Endodermal cell (in vitro differentiated cells): ENCODE measurements around the gene ATP2B2. TPM values are rescaled to one million over a fixed set of nuclear protein-coding genes. Genes with fewer than 3 reads are reported as not detected.

Experiments
- DNase-seq: peaks from one replicate; pipeline ENCODE4 v3.0.0-alpha.2; 2017
- H3K27ac ChIP-seq: 2 replicates; pipeline ENCODE4 v1.5.1; 2013; ENCODE audit warnings: mild to moderate bottlenecking, low read depth, low read length, moderate library complexity
- H3K27me3 ChIP-seq: 2 replicates; pipeline ENCODE4 v1.6.1; 2013; ENCODE audit warnings: mild to moderate bottlenecking, low read length, moderate library complexity; ENCODE audit not compliant: insufficient read depth, control insufficient read depth, poor library complexity, severe bottlenecking
- H3K36me3 ChIP-seq: 2 replicates; pipeline ENCODE4 v1.7.0; 2013; ENCODE audit warnings: mild to moderate bottlenecking, low read length, moderate library complexity; ENCODE audit not compliant: control insufficient read depth, insufficient read depth
- H3K4me1 ChIP-seq: one replicate; pipeline ENCODE4 v1.7.0; 2013; ENCODE audit warnings: low read length; ENCODE audit not compliant: control insufficient read depth, insufficient read depth
- H3K4me3 ChIP-seq: 2 replicates; pipeline ENCODE4 v1.5.1; 2013; ENCODE audit warnings: mild to moderate bottlenecking, low read length, moderate library complexity
- H3K9ac ChIP-seq: 2 replicates; pipeline ENCODE4 v1.6.1; 2013; ENCODE audit warnings: mild to moderate bottlenecking, low read length, moderate library complexity; ENCODE audit not compliant: poor library complexity, severe bottlenecking; ENCODE audit errors: extremely low read depth
- H3K9me3 ChIP-seq: 2 replicates; pipeline ENCODE4 v1.6.1; 2013; ENCODE audit warnings: mild to moderate bottlenecking, low read length, moderate library complexity; ENCODE audit not compliant: control insufficient read depth
- H3K27ac Mint-ChIP-seq: 2 replicates; pipeline ENCODE4 v1.8.0; 2020; ENCODE audit warnings: mixed read lengths
- H3K27me3 Mint-ChIP-seq: 2 replicates; pipeline ENCODE4 v1.8.0; 2021; ENCODE audit warnings: mild to moderate bottlenecking, mixed read lengths; ENCODE audit not compliant: insufficient read depth
- H3K36me3 Mint-ChIP-seq: 2 replicates; pipeline ENCODE4 v1.8.0; 2020; ENCODE audit warnings: low read depth, mixed read lengths
- H3K4me1 Mint-ChIP-seq: 2 replicates; pipeline ENCODE4 v1.8.0; 2020; ENCODE audit warnings: mixed read lengths
- H3K4me3 Mint-ChIP-seq: 2 replicates; pipeline ENCODE4 v1.8.0; 2020; ENCODE audit warnings: mild to moderate bottlenecking, moderate library complexity, mixed read lengths
- H3K9me3 Mint-ChIP-seq: 2 replicates; pipeline ENCODE4 v1.8.0; 2020; ENCODE audit warnings: mild to moderate bottlenecking, mixed read lengths
- CTCF ChIP-seq: fragments of 200-600 bp; sonication (generic); conservative IDR thresholded peaks from 2 replicates; pipeline ENCODE4 v1.5.0; 2021; ENCODE audit warnings: antibody characterized with exemption, mild to moderate bottlenecking
- WGBS, 2 experiments: methylation state at CpG; one replicate each; pipeline versions ENCODE4 v1.1.5 to v1.1.7; 2013; ENCODE audit warnings: missing lambda C conversion rate in 2 of 2, mixed read lengths in 1 of 2; ENCODE audit not compliant: insufficient coverage in 1 of 2, insufficient read length in 1 of 2; 5-methylcytosine and 5-hydroxymethylcytosine counted together
- total RNA-seq, 2 donors: library from RNA; stranded (reverse); fragmentation: NEBNext Ultra II Directional in 1 of 2; extraction: Animal tissue kit (Norgen Biotek cat#: 25700) in 1 of 2; gene quantifications; 2 replicates in 1 of 2; 3 replicates in 1 of 2; pipeline ENCODE4 v1.2.1, GENCODE V29; 2021

The ATP2B2 gene
- total RNA-seq, 2 donors from 2014 or later, result 0.09 TPM; not detected in 1

GRCh38 chr3:10337323-10338163 is 167.8 kb downstream of the ATP2B2 start:
- Mint-ChIP-seq H3K27me3 (peaks cover 3% of the 10 kb centered on the region), H3K4me3 (no peak overlapping the region), H3K4me1 (peaks cover 14% of the 10 kb centered on the region), H3K36me3 (no peaks in the 10 kb centered on the region), H3K27ac (no peak overlapping the region), H3K9me3 (no peaks in the 10 kb centered on the region)
- no peaks in the 10 kb centered on the region for H3K9me3 ChIP-seq
- no peaks in the 10 kb centered on the region for H3K27me3 ChIP-seq
- no peak for DNase-seq
- 91 to 95% methylated on average over 5 to 18 of the region's 20 CpGs for WGBS, 2 experiments
- peaks cover 8% of the 10 kb centered on the region for H3K4me1 ChIP-seq
- H3K36me3 ChIP-seq, result no peaks in the 10 kb centered on the region
- no peak overlapping the region for H3K4me3 ChIP-seq
- no peak overlapping the region for H3K9ac ChIP-seq
- no peak for TF ChIP-seq CTCF
- no peak overlapping the region for H3K27ac ChIP-seq

GRCh38 chr3:10336761-10337160 is 168.6 kb downstream of the ATP2B2 start:
- DNase-seq, result no peak
- Histone ChIP-seq H3K4me1 (peaks cover 8% of the 10 kb centered on the region), H3K9ac (no peak overlapping the region), H3K27ac (no peak overlapping the region), H3K9me3 (no peaks in the 10 kb centered on the region), H3K36me3 (no peaks in the 10 kb centered on the region), H3K27me3 (no peaks in the 10 kb centered on the region), H3K4me3 (no peak overlapping the region)
- Mint-ChIP-seq H3K4me1 (peaks cover 14% of the 10 kb centered on the region), H3K36me3 (no peaks in the 10 kb centered on the region), H3K4me3 (no peak overlapping the region), H3K27ac (no peak overlapping the region), H3K9me3 (no peaks in the 10 kb centered on the region), H3K27me3 (peaks cover 9% of the 10 kb centered on the region)
- WGBS, 2 experiments, result 93 to 96% methylated on average over 5 to 11 of the region's 11 CpGs
- TF ChIP-seq CTCF, result no peak

GRCh38 chr3:10335871-10336622 is 169.3 kb downstream of the ATP2B2 start:
- no peak overlapping the region for H3K4me3 ChIP-seq
- H3K36me3 ChIP-seq, result no peaks in the 10 kb centered on the region
- peak overlapping the region; percentile 38 for H3K27ac ChIP-seq
- no peak for TF ChIP-seq CTCF
- WGBS, 2 experiments, result 87 to 91% methylated on average over 19 to 29 of the region's 29 CpGs
- peaks cover 8% of the 10 kb centered on the region for H3K4me1 ChIP-seq
- no peak for DNase-seq
- no peaks in the 10 kb centered on the region for H3K9me3 ChIP-seq
- peaks cover 14% of the 10 kb centered on the region for H3K4me1 Mint-ChIP-seq
- no peak overlapping the region for H3K9ac ChIP-seq
- H3K36me3 Mint-ChIP-seq, result no peaks in the 10 kb centered on the region
- peaks cover 9% of the 10 kb centered on the region for H3K27me3 Mint-ChIP-seq
- no peaks in the 10 kb centered on the region for H3K27me3 ChIP-seq
- no peaks in the 10 kb centered on the region for H3K9me3 Mint-ChIP-seq
- H3K27ac Mint-ChIP-seq, result no peak overlapping the region
- no peak overlapping the region for H3K4me3 Mint-ChIP-seq
